Fibroblast of skin of right quadriceps (primary cell): ENCODE data around the gene KCNK3.

Experiments used
- DNase-seq: peaks from one replicate; pipeline ENCODE4 v3.0.0-alpha.2; 2013

The KCNK3 gene

DNA sequence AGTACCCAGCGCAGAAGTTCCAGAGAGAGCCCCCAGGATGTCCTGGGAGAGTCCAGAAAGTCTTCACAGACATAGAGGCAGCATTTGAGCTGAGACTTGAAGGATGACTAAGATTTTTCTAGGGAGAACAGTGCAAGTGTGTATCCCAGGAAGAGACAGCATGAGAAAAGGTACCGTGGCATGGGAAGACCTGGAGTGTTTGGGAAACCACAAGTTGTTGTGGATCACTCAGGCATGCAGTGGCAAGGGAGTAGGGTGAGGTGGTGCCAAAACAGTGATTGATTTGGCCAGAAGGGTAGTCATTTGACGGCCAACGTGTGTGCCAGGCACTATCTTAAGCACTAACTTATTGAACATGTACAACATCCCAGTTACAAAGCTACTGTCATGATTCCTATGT lies 24.5 kb upstream of the KCNK3 start:
- DNase-seq = no peak

DNA sequence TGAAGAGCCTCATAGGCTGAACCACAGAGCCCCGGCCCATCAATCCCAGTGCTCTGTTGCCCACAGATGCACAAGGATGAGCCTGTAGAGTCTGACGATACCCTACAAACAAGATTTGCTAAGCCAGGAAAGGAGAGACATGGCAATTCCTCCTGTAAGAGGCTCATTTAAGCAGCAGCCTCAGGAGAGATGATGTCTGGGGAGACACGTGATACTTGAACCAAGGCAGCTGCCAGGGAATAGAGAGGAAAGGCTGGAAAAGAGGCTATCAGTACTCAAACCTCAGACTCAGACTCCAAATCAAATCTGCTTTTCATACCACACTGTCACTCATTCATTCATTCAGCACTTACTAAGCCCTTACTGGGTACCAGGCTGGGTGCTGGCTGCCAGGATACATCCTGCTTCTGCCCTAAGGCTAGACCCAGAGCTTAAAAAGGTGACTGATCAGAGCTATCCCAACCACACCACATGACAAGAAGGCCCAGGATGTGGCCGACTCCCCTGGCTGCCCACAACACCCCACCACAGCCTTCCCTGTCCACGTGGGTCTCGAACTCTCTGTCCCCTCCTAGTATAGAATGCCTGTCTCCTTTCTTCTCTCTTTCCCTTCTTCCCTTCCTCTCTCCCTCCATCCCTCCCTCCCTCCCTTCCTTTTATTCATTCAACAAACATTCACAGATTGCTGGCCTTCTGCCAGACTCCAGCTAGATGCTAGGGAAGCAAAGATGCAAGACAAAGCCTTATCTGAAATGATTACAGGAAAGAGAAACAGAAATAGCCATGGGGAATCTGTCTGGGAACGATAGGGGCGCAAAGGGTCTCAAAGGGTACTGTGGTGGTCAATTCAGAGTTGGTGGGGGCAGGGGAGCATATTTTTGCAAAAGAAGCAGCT lies 23.4 kb upstream of the KCNK3 start:
- DNase-seq = no peak

DNA sequence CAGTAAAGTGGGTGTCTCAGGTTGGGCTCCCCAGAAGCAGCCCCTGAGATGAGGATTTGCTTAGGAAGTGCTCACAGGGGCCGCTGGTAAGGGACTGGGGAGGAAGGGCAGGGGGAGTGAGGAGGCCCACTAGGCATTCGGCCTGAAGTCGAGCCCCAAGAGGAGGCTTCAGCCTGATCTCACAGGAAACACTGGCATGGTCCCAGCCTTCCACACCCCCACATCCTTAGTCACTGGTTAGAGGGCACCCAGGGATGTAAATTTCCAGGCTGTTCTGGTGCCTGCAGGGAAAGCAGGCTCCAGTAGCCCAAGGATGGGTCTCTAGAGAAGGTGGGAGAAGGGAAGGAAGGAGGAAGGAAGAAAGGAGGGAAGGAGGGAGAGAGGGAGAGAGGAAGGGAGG lies 22.4 kb upstream of the KCNK3 start:
- peak; percentile 11 for DNase-seq

DNA sequence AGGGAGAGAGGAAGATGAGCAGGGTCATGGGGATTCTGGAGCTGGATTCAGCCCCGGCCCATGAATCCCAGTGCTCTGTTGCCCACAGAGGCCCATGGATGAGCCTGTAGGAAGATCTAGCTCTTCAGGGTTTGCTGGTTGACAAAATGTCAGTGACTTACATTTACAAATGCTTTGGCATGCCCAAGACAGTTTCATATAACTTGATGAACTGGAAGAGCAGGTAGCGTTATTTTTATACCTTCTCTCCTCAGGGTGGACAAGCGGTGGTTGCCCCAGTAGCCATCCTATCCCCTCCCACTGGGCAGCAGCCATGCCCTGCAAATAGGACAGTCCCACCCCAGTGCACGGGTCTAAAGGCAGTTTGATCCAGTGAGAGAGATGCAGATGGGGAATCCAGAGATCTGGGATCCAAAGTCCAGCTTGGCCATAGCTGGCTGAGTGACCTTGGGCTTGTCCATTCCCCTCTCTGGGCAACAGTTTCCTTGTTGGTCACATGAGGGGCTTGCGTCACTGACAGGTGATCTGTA lies 21.5 kb upstream of the KCNK3 start:
- DNase-seq = no peak

DNA sequence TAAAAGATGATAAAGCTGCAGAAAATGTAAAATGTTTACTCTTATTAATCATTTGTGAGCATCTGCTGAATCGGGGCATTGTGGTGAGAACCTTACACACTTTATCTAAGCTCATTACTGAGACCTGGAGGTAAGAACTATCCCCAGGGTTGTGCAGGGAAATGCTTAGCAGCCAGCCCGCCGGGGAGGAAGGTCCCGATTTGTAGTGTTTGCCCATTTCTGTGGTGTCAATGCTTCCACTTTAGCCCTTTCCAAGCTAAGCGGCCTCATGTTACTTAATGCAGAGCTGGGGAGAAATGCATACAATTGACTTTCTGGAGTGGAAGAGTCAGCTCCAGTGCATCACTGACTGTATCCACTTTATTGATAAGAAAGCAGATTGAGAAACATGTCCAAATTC lies 20.8 kb upstream of the KCNK3 start:
- no peak for DNase-seq

DNA sequence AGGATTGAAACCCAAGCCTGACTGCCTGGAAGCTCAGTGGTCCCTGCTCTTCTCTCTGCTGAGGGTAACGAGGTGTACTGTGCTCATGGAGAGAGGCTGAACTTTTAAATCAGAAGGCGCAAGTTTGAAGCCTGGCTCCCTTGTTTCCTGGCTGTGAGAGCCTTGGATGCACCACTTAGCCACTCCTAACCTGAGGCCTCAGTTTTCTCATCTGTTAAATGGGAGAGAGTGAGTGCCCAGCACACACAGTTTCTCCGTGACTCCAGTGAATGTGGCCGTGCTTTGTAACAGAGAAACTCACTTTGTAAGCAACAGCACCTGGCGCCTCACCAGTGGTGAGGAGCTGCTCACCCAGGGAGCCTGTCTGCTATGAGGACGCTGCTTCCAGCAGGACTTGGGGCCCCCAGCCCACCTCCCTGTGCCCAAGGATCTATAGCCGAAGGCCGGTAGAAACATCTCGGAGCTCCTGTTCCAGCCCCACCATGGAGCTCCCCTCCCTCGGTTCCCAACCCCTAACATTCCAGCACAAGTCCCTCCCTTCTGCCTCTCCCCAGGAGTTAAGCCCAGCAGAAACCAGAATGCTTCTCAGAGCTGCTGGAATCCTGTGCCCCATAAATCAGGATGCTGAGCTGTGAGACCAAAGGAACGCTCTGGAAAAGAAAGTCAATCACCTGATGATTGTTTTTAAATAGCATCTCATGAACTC lies 20.3 kb upstream of the KCNK3 start:
- DNase-seq = no peak

DNA sequence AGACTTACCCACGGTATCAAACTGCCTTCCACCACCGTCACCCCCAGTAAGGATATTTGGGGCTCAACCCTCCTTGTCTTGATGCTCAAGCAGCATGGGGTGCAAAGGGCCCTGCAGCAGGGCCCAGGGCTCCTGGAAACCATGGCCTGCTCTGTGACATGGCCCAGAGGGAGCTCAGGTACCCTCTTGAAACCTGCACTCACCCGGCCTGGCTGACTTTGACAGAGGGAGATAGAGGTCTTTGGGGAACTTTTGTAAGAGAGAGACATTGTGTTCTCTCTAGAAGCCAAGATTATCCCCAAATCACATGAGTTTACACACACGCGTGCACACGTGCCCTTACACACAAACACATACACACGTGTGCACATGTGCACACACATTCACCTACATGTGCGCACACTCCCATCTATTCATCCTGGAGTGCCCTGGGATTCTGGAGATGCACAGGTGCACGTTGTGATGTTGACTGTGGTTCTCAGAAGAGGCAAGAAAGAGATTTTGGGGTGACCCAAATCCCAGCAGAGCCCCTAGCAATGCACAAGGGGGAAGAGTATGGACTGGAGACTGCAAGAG lies 19.6 kb upstream of the KCNK3 start:
- no peak for DNase-seq

DNA sequence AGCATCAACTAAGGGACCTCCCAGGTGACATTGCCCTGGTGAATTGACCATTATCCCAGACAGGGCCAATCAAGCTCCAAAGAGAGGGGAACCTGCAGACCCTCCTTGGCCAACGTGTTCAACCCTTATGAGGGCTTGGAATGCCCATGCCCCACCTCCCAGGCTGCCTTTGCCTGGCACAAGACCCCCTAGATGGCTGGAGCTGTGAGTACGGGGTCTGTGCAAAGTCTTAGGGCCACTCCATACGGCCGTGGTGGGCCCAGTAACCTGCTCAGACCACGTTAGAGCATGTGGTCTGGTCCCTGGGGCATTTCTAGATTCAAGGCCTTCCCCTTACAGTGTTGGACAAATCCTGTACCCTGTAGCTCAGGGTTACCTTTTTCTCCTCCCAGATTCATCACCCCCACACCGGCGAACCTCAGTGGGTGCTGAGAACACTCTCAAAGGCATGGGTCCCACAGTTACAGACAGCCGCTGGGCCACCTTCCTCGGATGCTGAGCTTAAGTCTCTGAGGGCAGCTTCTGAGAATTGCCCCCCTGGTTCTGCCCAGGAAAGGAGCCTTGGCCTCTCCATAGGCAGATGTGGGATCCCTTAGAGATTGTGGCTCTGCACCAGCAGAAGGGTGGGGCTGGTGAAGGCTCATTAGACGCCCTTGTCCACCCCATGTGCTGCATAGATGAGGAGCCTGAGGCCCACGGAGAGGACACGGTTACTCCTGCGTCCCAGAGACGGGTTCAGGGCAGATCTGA lies 18.3 kb upstream of the KCNK3 start:
- no peak for DNase-seq

DNA sequence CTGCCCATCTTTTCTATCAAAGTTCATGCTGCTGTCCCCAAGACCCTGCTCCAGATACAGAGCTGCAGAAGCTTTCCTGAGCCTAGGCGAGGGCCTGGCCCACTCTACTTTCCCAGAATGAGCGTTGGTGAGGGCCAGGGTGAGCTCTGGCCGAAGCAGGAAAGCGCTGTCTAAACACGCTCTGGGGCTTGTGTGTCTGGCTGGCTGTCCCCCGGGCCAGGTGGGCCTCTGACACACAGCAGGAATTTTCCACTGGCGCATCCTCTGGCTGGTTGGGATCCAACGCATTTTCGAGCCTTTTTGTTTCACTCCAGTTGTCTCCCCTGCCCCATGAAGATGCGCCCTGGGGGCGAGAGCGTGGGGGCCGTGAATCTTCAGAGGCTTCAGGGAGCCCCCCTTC lies 17.8 kb upstream of the KCNK3 start:
- DNase-seq = no peak

DNA sequence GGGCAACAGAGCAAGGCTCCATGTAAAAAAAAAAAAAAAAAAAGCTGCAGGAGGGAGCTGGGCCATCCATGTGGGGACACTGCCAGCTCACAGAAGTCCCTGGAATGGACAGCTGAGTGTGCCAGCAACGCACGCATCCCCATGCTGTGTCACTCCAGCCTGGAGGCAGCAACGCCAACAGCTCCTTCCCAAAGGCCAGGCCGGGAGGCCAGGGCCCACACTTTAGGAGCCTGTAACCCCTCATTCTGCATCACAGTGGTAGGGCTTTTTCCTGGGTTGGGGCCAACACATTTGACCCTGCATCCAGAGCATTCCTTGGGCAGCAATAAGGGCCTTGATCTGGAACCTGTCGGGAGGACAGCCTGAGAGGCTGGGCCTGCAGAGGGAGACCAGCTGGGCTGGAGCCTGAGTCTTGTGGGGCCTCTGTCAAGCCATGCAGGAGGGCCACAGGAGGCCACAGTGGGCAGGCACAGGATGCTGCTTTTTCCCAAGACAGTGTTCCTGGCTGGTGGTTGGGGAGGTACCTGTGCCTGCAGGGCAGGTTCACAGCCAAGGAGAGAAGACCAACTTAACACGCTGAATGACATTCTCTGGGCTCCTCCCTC lies 16.8 kb upstream of the KCNK3 start:
- no peak for DNase-seq

DNA sequence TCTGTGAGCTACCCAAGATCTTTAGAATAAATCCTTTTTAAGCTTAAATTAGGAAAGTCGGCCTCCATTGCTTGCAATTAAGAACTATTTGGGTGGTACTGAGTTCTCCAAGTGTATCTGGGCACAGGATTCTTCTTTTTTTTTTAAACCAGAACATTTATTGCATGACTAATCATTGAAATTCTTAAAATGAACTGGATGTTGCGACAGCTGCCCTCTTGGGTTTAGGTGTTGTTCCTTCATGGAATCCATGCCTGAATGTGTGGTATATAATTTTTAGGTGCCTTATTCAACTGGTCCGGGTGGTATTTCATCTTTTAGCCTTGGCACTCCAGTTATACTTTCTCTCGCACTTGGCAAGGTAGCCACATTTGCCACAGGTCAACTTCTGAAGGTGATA lies 14.5 kb upstream of the KCNK3 start:
- DNase-seq = no peak

DNA sequence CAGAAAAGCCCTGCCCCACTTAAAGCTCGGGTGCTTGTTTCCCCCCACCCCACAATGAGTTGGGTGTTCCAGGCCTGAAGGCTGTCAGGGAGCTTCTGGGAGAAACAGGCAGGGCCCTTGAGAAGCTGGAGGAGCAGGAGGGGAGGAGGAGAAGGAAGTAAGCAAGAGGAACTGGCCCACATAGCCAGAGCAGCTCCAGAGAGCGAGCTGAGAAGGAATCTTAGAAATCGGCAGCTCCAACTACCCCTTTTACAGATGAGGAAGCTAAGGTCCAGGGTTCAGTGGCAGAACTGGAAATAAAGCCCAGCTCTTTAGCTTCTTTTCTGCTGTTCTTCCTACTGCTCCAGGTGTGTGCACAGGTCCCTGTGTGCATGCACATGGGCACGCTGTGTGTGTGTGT lies 12.7 kb upstream of the KCNK3 start:
- no peak for DNase-seq

DNA sequence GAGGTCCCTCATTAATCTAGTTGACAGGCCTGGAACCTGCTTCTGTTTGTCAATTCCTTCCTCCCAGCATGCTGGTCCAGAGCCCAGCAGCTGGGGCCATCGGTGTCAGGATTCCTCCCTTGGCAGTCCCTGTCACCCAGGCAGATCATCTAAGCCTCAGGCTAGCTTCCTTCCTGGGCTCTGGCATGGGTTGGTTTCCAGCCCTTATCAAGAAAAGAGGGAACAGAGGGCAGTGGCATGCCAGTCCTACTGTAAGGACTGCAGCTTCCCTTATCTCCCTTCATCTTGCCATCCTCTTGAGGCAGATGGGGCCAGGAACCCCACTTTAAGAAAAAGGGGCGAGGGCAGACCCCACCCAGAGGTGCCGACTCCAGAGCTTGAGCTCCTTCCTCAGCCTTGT lies 10.9 kb upstream of the KCNK3 start:
- no peak for DNase-seq

DNA sequence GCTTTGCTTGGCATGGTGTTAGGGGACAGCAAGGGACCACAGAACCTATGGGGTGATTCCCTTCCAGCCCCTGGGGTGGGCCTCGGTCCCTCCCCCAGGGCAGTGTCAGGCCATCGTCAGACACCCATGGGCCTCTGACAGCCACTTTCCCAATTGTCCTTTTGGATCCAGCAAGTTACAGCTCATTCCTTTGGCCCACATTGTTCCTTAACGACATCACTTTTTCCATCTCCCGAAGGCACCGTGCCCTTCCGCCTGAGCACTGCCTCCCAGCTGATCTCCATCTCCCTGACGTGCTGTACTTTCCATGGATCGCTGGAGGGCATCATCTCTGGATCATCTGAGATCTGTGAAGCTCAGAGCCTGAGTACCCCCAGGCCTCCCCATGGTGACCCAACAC lies 10.4 kb upstream of the KCNK3 start:
- DNase-seq = no peak

DNA sequence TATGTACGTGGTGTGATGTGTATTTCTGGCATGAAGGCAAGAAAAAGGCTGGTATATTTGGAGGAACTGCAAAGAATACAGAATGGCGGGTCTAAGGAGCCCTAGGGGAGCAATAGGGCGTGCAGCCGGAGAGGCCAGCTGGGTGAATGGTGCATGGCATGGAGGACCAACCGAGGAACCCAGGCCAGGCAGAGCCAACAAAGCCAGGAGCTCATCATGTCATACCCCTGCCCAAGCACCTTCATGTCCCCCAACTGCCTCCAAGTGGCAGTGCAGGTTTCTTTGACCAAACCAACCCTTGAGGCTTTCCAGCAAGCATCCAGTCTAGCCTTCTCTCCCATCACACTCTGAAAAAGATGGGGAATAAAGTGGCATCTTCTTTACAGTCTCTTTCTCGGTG lies 8.9 kb upstream of the KCNK3 start:
- no peak for DNase-seq

DNA sequence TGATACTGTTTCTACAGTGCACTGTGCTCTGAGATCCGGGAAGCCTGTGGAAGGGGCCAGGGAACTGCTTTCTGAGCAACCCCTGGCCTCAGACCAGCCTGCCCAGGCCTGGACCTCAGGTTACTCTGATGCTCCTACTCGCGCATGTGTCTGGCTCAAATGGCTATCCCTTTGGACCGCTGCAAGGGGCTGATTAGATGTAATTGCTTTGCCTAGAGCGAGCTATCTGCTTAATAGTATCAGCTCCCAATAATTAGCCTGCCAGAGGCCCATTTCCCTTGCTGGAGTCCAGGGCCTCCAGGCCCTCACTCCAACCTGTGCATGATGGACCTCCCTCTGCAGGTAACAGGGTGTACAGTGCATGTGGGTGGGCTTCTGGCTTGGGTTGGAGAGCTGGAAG lies 7.2 kb upstream of the KCNK3 start:
- DNase-seq = no peak

DNA sequence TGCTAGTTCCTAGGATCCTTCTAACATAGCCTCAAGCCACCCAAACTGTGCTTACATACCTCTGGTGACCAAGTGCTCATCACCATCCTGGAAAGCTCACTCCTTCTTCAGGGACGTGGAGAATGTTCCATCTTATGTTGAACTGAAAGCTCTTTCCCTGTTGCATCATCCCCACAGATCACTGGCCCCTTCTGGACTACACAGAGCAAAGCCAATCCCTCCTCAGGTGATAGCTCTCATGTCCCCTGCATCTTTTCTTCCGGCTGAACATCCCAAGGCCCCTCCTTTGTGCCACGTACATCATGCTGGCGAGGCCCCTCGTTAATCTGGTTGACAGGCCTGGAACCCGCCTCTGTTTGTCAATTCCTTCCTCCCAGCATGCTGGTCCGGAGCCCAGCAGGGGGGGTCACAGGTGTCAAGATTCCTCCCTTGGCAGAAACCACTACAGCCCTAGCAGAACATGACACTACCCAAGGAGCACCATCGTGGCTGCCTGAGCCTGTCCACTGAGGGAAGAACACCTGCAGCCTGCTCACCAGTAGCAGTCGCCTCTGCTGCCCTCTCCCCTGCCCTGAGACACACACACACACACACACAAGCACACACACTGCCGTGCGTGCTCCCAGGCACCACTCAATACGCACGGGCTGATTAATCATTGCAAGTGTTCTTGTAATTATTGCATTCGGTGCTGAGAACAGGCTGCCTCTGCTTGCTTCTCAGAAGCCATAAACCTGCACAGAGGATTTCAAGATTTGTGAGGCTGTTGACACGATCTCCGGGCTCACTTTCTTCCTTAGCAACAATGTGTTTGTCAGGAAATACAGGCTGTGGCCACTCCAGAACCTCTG lies 6.3 kb upstream of the KCNK3 start:
- DNase-seq = no peak

DNA sequence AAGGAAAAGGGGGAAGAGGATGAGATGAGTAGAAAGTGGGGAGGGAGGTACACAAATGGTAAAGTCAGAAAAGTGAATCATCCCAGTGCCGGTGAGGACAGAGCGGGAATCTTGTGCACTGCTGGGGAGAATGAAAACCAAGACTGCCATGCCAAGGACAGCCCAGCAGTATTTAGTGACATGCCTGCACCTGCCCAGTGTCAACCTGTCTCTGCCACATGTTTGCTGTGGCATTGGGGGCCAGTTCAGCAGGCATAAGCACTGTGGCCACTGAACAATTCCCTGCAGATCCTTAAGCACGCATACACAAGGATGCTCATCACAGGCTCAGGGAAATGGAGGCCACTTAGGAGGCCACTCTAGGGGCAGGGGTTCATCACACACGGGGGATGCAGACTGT lies 5.2 kb upstream of the KCNK3 start:
- DNase-seq = no peak

DNA sequence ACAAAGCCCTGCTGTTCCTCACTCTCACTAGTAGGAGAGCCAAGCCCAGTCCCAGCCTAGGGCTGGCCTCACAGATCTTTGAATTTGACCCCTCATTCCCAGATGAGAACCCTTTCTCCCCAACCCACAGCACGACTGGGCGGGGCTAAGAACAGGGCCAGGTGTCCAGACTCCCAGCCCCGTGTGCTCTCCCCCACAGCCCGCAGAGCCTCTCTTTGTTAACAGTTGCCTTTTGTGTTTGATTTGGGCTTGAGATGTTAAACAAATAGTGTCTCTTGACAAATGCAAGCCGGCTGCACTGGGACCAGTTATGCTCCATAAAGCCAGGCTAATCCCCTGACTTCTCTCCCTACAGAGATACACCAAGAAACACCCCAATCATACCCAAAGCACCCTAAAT lies 4.7 kb upstream of the KCNK3 start:
- DNase-seq = no peak

DNA sequence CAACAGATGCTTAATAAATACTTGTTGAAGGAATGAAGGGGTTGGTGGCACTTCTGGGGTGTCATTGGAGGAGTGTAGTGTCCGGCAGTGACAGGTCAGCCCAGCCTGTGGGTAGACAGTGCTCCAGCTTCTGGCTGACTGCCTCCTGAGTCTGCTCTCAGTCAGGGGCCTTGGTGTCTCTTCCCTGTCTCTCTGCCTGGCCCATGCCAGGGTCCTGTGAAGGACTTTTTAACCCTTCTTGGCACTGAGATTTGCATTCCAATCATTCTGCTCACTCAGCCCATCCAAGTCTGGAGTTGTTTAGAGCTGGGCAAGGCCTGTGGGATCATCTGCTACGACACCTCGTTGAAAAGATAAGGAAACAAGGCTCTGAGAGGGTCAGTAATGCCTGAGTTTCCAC lies 1.4 kb upstream of the KCNK3 start:
- no peak for DNase-seq

DNA sequence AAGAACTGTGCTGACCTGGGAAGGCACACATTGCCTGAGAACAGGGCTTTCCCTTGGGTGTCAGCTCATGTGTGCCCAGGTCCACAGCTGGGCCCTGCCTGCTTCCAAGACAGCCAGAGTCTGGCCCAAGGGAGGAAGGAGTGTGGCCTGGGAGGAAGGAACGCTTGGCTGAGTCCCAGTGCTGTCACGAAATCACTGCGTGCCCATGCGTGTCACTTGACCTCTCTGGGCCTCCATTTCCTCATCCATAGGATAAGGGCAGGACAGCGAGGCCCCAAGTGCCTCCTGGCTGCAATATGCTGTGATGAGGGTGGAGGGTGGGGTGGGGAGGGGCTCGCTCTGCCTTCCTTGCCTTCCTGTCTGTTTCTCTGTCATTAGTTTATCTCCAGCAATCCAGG lies 642 bp upstream of the KCNK3 start:
- DNase-seq = no peak
